CD4-positive, alpha-beta T cell treated with Interleukin-10 for 1 hour (primary cell): Measurements from ENCODE around the gene KRTAP4-9.
"Not testable (repeated sequence)": the region's sequence is repeated elsewhere in the genome, so short reads cannot be mapped to it uniquely, and the experiment has no call there.

ENCODE experiments used
- DNase-seq: peaks from one replicate; pipeline ENCODE4 v3.0.0-alpha.2; 2020

KRTAP4-9 gene

GRCh38 chr17:41133880-41134735, 28.9 kb downstream of the KRTAP4-9 start:
- no peak for DNase-seq

- not testable (repeated sequence) for DNase-seq
Observed at GRCh38 chr17:41139865-41140264, 34.7 kb downstream of the KRTAP4-9 start.

GRCh38 chr17:41140360-41141131, 35.4 kb downstream of the KRTAP4-9 start, which contains the start of gene KRTAP4-6:
Gene KRTAP4-6 (minus strand): TSS chr17:41140544. CDS start chr17:41140487, 57 bp downstream.
- DNase-seq, result no peak

- DNase-seq, result no peak
Observed at GRCh38 chr17:41141361-41141760, 36.2 kb downstream of the KRTAP4-9 start.

- no peak for DNase-seq
Observed at GRCh38 chr17:41144846-41145245, 39.7 kb downstream of the KRTAP4-9 start.

- no peak for DNase-seq
Observed at GRCh38 chr17:41145261-41145660, 40.1 kb downstream of the KRTAP4-9 start.

GRCh38 chr17:41147531-41148204, 42.5 kb downstream of the KRTAP4-9 start:
- DNase-seq, result no peak

- not testable (repeated sequence) for DNase-seq
Observed at GRCh38 chr17:41148971-41149651, 43.9 kb downstream of the KRTAP4-9 start.

- no peak for DNase-seq
Observed at GRCh38 chr17:41149652-41149985, 44.4 kb downstream of the KRTAP4-9 start, which contains the start of gene KRTAP4-5. Gene KRTAP4-5 (minus strand): TSS chr17:41149825. CDS start chr17:41149767, 58 bp downstream.

- no peak for DNase-seq
Observed at GRCh38 chr17:41150026-41150425, 44.8 kb downstream of the KRTAP4-9 start.

GRCh38 chr17:41151525-41151924, 46.3 kb downstream of the KRTAP4-9 start:
- no peak for DNase-seq

- no peak for DNase-seq
Observed at GRCh38 chr17:41153856-41154255, 48.7 kb downstream of the KRTAP4-9 start.
